BE2C (cell line): Measurements from ENCODE around the gene NBR1.

Experiments used
- DNase-seq: peaks from one replicate; pipeline ENCODE4 v3.0.0-alpha.2; 2020
- H3K27me3 ChIP-seq: fragments of 250-450 bp; sonication (Bioruptor Pico); 2 replicates; pipeline ENCODE4 v1.5.1; 2020; ENCODE audit warnings: mild to moderate bottlenecking
- H3K36me3 ChIP-seq: fragments of 250-450 bp; sonication (Bioruptor Pico); 2 replicates; pipeline ENCODE4 v1.5.1; 2020; ENCODE audit warnings: mild to moderate bottlenecking
- H3K4me1 ChIP-seq: fragments of 250-450 bp; sonication (Bioruptor Pico); 2 replicates; pipeline ENCODE4 v1.5.1; 2020
- H3K4me3 ChIP-seq: 2 replicates; pipeline ENCODE4 v1.5.1; 2011; ENCODE audit warnings: low read depth, low read length
- H3K9me3 ChIP-seq: fragments of 250-450 bp; sonication (Bioruptor Pico); 2 replicates; pipeline ENCODE4 v1.5.1; 2020
- CTCF ChIP-seq: IDR thresholded peaks from 2 replicates; pipeline ENCODE4 v1.5.1; 2012; ENCODE audit warnings: mild to moderate bottlenecking, low read depth, low read length

The NBR1 gene

DNA sequence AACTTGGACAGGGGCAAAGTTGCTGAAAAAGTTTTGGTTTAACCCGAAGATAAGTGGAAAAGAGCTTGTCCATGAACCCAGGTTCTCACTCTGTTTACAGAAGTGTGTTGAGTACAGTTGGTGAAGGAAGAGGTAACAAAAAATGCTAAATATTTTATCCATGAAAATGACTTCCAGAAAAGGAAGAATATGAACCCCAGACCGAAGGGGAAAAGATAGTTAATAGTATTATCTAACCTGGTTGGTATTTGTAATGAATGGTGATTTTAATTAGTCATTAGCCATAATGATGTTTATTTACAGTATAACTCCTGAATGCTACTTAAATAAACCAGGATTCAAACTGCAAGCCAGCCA is 40.1 kb downstream of the NBR1 start:
- H3K27me3 ChIP-seq = no peaks in the 10 kb centered on the region
- peaks cover 4% of the 10 kb centered on the region for H3K4me1 ChIP-seq
- no peaks in the 10 kb centered on the region for H3K9me3 ChIP-seq
- no peak for DNase-seq
- TF ChIP-seq CTCF = no peak
- H3K4me3 ChIP-seq = peak overlapping the region; percentile 66
- no peaks in the 10 kb centered on the region for H3K36me3 ChIP-seq

- DNase-seq = peak; percentile 76
- Histone ChIP-seq H3K9me3 (no peaks in the 10 kb centered on the region), H3K4me3 (peak within 1 kb of the TSS; percentile 66), H3K36me3 (no peaks in the 10 kb centered on the region), H3K4me1 (peaks cover 4% of the 10 kb centered on the region), H3K27me3 (no peaks in the 10 kb centered on the region)
- TF ChIP-seq CTCF = peak; percentile 39
These were observed 40.7 kb downstream of the NBR1 start, which contains the start of gene TMEM106A for GRCh38 chr17:43211480-43212402. TMEM106A (plus strand) TSS chr17:43211875; CDS start chr17:43213042, 1,167 bp downstream.

DNA sequence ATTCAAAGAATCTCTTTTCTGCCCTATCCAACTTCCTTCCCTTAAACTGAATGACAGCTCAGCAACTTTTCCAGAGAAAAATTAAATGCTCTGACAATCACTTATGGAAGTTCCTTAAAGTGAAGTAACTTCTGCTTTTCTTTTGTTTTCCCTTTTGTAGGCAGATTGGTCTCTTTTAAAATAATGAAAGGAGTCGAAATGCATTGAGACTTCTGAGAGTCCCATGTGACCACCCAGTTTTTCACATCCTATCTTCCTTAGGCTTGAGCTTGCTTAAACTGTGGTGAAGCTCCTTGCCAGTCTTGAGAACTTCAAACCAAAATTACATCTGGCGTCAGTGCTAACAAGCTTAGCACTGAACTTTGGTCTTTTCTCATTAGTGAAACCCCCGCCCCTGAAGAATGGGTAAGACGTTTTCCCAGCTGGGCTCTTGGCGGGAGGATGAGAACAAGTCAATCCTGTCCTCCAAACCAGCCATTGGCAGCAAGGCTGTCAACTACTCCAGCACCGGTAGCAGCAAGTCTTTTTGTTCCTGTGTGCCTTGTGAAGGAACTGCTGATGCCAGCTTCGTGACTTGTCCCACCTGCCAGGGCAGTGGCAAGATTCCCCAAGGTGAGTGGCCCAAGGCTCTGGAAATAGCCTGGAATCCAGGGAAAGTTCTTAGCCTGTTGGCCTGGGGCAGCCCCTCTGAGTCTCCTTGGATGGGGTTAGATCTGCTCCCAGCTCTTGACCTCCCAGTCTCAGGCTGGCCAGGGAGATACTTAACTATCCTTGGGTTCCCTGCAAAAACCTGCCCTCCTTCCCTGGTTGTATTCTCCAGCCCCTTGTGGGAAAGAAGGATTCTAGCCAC is 41.9 kb downstream of the NBR1 start:
- peak overlapping the region; percentile 66; the same call in 1 of the 2 replicates for H3K4me3 ChIP-seq
- no peak for DNase-seq
- H3K36me3 ChIP-seq = no peaks in the 10 kb centered on the region
- no peak for TF ChIP-seq CTCF
- H3K4me1 ChIP-seq = peaks cover 4% of the 10 kb centered on the region
- H3K9me3 ChIP-seq = no peaks in the 10 kb centered on the region
- H3K27me3 ChIP-seq = no peaks in the 10 kb centered on the region

DNA sequence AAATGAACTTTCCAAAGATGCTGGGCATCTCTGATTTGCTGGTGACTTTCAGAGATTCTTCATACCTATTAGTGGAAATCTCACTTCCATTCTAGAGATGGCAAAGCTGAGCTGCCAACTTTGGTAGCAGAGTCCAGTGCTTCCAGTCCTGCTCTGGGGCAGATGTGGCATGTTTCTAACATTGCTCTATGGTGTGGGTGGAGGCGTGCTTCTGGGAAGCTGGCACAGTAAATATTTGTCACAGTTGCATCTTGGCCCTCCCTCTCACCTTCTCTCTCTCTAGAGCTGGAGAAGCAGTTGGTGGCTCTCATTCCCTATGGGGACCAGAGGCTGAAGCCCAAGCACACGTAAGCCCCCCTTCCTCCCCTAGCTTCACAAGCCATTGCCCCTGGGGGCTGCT is 42.5 kb downstream of the NBR1 start:
- no peak for DNase-seq
- peaks cover 4% of the 10 kb centered on the region for H3K4me1 ChIP-seq
- no peaks in the 10 kb centered on the region for H3K27me3 ChIP-seq
- no peak for TF ChIP-seq CTCF
- H3K9me3 ChIP-seq = no peaks in the 10 kb centered on the region
- H3K36me3 ChIP-seq = no peaks in the 10 kb centered on the region
- H3K4me3 ChIP-seq = no peak overlapping the region

DNA sequence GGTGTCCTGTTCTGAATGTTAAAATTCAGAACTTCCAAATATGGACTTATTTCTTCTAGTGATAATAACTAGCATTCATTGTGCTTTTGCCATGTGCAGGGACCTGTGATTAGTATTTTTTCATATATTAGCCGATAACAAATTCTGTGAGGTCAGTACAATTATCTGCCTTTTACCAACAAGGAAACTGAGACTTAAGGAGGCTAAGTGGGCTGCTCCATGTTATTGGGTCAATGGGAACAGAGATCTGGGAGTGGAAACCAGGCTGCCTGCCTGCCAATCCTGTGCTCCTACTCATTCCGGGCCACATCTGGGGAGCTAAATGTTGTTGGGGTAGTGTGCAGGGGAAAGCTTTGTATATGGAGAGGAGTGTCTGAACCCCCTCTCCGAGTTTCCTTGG is 44.3 kb downstream of the NBR1 start:
- no peaks in the 10 kb centered on the region for H3K27me3 ChIP-seq
- H3K9me3 ChIP-seq = no peaks in the 10 kb centered on the region
- no peak overlapping the region for H3K4me3 ChIP-seq
- H3K36me3 ChIP-seq = no peaks in the 10 kb centered on the region
- TF ChIP-seq CTCF = no peak
- DNase-seq = no peak
- peaks cover 4% of the 10 kb centered on the region for H3K4me1 ChIP-seq
